Inflammatory macrophage treated with lipopolysaccharide for 4 hours (primary cell): Measurements from ENCODE around the gene DTHD1.

ENCODE experiments used
- DNase-seq: peaks from one replicate; pipeline ENCODE4 v3.0.0-alpha.2; 2020

DTHD1 gene

GRCh38 chr4:36273276-36273675 is 8.1 kb upstream of the DTHD1 start:
- peak; percentile 69 for DNase-seq

DNA sequence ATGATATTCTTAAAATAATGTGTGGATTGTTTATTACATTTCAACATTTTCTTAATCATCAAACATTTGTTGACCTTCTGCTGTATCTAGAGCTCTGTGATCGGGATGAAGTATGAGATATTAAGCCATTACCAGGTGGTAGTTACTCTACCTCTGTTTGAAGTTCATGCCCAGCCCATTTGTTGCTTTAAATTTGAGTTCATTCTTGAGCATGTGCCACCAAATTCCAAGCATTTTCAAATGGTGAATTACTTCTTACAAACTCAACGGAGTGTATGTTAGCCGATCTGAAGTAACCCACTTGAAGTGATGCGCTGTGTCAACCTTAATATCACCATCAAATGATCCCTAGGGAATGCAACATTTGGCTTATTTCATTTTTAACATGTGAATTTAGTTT is 7.3 kb upstream of the DTHD1 start:
- DNase-seq, result no peak

DNA sequence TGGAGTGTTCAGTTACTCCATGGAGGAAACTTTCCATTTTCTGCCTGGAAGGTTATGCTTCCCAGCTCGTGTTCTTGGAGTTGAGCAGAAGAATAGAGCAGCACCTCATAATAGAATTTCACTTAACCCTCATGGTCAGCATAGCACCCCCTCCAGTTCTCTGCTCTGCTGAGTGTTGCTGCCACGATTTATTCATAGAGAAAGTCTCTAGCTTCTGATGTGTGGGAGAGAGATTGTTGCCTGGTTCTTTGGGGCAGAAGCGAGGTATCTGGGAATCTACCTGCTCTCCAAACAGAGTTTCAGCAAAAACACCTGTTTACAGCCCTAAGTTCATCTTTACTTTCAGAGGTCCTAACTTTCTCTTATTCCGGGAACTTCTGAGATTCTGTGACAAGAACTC is 3.9 kb upstream of the DTHD1 start:
- no peak for DNase-seq

DNA sequence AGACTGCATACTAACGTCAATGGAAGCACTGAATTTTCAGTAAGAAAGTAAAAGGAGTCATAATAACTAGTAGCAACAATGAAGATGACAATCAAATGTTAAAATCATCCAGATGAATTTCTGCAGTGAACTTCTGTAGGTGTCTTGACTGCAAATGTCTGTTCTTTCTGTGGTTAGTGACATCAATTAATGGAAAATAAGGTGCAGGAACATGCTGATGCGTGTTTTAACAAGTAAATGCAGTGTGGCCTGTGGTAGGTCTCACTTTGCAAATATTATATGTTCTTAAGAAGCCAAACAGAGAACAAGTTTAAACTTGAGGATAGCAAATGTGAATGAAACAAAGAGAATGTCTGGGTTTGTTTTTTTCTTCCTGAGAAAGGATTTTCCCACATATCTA is 2.6 kb upstream of the DTHD1 start:
- no peak for DNase-seq

DNA sequence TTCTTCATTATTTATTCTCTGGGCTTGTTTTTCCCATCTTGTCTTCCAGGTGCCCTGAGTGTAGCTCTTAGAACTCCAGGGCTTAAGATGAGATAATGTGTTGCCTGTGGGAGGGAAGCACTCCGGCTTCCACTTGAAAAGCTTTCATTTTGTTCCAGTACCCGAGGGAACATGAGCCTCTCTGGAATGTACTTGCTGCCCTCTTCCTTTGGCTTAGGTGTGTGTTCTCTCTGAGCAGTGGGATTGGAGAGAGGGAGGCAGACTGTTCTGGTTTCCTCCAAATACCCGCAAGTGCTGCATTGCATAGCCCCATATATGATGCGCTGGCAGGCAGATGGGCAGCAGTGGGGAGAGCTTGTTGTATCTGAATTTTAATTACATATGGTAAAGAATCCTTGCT is 861 bp upstream of the DTHD1 start:
- no peak for DNase-seq

DNA sequence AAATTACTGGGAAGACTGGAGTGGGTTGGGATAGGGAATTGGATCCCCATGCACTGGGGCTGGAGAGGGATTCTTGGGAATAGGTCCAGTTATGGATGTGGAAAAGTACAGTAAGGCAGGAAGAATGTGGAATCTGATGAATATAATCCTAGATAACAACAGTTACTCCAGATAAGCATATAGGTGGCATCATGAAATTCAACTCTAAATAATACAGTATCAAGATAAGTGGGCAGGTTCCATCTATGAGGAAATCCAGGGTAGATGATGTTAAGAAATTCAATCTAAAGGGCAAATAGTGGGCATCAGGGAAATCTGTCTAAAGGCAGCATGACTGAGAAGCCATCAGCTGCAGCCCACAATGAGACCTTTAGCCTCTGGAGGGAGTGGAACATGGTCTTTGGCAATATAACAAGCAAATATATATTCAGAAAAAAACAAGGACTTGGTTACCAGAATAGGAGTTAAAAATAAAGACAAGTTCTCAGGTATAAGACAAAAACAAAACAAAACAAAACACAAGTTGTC is 1.2 kb downstream of the DTHD1 start:
- DNase-seq, result peak; percentile 36

DNA sequence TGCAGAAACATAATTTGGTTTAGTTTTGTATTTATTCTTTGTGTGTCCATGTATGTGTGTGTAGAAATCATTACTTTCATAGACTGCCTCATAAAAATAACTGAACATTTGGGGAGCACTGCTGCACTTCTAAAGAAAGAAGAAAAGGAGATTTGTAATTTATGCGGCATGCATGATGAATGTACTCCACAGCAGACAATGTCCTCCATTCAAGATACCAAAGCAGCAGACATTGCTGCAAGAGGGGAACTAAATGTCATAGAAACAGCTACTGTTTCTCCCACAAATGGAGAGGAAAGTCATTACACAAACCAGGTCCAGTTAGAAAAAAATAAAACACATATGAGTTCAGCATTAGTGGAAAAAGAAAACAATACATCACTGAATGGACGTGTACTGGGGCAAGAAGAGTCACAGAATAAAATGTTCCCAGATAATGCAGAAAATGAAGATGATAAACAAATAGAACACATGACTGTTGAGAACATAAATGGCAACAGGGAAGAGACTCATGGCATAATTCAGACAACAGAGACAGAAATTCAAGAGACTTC is 2.6 kb downstream of the DTHD1 start:
- DNase-seq, result peak; percentile 16

DNA sequence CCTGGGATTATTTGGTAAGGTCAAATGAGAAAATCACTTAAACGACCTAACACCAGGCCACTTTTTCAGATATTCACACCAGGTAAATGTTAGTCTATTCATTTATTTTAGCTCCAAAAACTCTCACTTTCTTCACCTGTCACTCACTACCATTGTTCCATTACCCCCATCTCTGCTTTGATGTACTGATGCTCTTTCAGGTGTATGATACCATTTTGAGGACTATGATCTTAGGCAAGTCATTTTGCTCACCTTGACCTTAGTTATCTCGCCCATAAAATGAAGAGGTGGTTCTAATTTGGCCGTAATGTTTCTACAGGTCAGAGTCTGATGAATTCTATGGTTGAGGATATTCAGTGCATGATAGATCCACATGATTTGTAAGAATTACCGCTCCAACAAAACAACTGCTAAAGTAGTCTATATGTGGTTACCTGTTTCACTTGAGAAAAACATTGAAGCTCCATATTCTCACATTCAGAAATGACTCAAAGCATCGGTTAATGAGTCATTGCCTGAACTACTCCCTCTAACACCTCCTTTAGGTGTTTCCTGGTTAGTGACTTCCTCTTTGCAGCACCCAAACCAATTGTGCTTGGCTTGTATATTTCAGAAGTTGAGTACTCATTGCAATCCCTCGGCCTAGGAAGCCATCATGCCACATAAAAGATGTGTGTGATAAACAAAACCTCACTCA is 4.5 kb downstream of the DTHD1 start:
- peak; percentile 28 for DNase-seq

DNA sequence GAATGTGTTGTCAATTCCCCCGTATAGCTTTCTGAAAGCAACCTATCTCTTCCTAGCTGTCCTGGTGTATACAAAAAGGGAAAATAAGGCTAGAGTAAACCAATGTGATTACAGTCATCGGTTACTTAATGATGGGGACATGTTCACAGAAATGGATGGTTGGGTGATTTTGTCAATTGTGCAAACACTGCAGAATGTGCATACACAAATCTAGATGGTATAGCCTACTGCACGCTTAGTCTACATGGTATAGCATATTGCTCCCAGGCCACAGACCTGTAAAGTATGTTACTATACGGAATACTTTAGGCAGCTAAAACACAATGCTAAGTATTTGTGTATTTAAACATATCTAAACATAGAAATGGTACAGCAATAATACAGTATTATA is 5.1 kb downstream of the DTHD1 start:
- DNase-seq, result no peak

GRCh38 chr4:36288731-36289426 is 7.5 kb downstream of the DTHD1 start:
- DNase-seq, result peak; percentile 38

- no peak for DNase-seq
These were observed 9.2 kb downstream of the DTHD1 start for GRCh38 chr4:36290641-36291040.

GRCh38 chr4:36292556-36293188 is 11.3 kb downstream of the DTHD1 start:
- peak; percentile 41 for DNase-seq

- no peak for DNase-seq
These were observed 19.7 kb downstream of the DTHD1 start for GRCh38 chr4:36301127-36301526.

GRCh38 chr4:36303426-36304137 is 22.2 kb downstream of the DTHD1 start:
- DNase-seq, result peak; percentile 84

GRCh38 chr4:36304138-36304681 is 22.8 kb downstream of the DTHD1 start:
- no peak for DNase-seq

DNA sequence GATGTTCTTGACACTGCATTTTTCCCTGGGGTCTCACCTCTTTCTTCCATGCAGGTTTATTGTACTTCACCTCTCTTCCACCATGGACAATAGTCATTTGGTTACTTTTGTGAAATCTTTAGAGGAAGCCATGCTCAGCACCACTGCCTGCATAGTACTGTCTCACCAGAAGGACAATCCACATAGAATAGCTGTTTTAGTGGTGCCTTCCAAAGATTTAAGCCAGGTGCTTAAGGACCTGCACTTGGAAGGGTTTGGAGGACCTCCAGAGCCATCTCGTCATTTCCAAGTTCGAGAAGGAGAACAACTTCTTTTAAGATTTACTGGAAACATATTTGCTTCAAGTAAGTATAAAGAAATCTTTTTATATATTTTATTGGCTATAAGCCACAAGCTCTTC is 26.7 kb downstream of the DTHD1 start:
- DNase-seq, result no peak

DNA sequence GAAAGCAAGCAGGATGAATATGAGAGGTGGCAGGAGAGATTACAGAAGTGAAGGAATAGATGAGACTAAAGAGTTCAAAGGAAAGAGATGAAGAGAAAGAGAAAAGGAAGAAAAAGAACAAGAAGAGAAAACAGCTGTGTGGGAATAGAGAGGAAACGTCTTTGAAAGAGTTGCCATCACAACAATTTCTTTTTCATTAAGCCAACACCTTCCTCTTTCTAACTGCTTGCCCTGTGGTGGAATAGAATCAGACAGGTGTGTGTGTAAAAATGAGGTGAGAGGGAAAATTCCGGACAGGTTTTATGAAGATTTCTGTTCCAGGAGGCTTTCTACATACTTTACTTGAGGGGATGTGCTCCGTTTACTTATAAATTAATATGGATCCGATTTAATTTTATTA is 28.8 kb downstream of the DTHD1 start:
- DNase-seq, result no peak

DNA sequence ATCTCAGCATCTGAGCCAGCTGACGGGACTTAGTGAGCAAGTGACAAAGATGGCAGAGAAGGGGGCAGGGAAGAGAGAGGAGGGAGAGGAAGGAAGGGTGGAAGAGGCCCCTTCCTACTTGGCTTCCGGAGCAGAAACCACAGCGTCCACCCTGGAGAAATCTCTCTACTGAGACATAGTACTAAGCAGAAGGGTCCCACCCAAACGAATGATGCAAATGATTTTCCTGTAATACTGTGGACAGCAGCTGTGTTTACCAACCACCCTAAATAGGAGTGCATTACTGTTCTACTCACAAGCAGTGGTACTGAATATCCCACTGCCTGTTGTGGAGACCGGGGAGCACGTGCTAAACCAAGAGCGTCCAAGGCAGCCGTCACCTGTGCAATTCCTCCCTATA is 29.4 kb downstream of the DTHD1 start:
- peak; percentile 83 for DNase-seq

- no peak for DNase-seq
These were observed 31.1 kb downstream of the DTHD1 start for GRCh38 chr4:36312511-36312910.

- DNase-seq, result peak; percentile 84
These were observed 31.9 kb downstream of the DTHD1 start for GRCh38 chr4:36313301-36313700.

GRCh38 chr4:36313703-36314102 is 32.3 kb downstream of the DTHD1 start:
- DNase-seq, result no peak

- peak; percentile 45 for DNase-seq
These were observed 35.2 kb downstream of the DTHD1 start for GRCh38 chr4:36316607-36317006.

DNA sequence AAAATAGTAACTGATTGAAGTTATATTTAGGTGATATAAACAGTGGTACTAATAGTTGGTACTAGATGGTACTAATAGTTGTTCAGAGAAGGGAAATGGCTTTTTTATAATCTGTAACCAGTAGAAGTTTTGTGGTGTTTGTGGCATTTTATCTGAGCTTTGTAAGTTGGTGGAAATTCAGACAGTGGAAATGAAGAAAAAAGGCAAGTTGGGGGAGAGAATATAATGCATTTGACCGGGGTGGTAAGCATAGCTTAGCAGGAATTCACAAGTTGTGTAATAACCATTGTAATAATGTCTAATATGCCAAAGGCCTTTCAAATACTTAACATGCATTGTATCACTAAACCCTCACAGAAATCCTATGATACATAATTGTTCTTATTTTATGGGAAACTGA is 36.3 kb downstream of the DTHD1 start:
- DNase-seq, result peak; percentile 23
